Activated naive CD4-positive, alpha-beta T cell treated with anti-CD3 and anti-CD28 coated beads, Interleukin-2, amount 10 ng/mL, durations not matched to agents 5 hours and 36 hours (primary cell): ENCODE data around the gene RIOX2. TPM values are rescaled to one million over a fixed set of nuclear protein-coding genes. Genes with fewer than 3 reads are reported as not detected.

Source experiments
- total RNA-seq, 2 experiments: library from RNA; stranded (reverse); gene quantifications; one replicate each; pipeline ENCODE4 v1.2.3, GENCODE V29; 2021

RIOX2 gene
- 10 to 100 TPM; 39.4 to 40.5 TPM for total RNA-seq

DNA sequence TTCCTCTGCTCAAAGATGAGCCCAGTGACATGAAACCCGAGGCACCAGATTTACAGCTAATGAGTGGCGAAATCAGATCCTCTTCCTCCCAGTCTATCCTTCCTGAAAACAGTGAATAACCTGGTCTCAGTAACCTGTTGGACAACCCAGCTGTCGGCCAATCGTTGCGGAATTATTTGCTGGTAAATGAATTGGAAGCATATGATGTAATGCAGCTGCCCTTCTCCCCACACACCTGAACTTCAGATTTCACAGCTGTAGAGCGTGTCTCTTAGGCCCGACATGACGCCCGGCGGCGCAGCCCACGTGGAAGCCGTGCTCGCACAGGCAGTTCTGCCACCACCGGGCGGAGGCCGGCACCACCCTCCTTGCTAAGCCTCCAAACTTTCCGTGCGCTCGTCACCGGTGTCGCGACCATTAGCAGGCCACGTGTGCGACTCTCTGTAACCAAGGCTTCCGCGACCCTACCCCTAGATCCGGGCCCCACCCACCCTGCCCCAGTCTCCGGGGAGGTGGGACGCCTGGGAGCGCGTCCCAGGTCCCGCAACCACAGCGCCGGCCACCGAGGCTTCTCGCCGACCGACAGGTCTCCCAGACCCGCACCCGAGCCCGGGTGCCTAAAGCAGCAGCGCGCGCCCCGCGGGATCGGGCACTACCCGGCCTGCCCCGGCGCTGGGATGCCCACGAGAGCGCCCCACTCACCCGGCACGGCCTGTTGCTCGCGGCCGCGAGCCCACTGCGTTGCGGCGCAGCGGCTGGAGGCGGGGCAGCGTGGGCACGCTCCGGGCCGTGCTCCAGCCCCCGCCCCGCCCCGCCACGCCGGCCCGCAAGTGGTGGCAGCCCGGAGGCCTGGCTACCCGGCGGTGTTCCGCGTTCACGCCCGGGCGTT, at the start of gene RIOX2:
TSS of gene RIOX2 (minus strand) at position 753 of the 889 bp plus-strand sequence. CDS start 4,838 bp downstream, outside the sequence.

Other genes with a start within 250 kb of the RIOX2 start
- 1 to 10 TPM; 3.4 to 4.7 TPM for gene ARL6, start 207.7 kb downstream of the RIOX2 start, total RNA-seq
- gene CRYBG3, start 150.4 kb downstream of the RIOX2 start, total RNA-seq: 1 to 10 TPM; 5.8 to 6.7 TPM
- not detected for gene GABRR3, start 62.9 kb upstream of the RIOX2 start, total RNA-seq
- not detected for gene OR5AC2, start 114.7 kb upstream of the RIOX2 start, total RNA-seq
- not detected for gene OR5H1, start 158.3 kb upstream of the RIOX2 start, total RNA-seq
- under 1 TPM in 1 of 2 experiments, not detected in 1; 0.03 TPM for gene OR5H14, start 175.0 kb upstream of the RIOX2 start, total RNA-seq
- not detected for gene OR5H15, start 194.3 kb upstream of the RIOX2 start, total RNA-seq